ENCODE measurements around the gene SLC25A51.

The SLC25A51 gene

DNA sequence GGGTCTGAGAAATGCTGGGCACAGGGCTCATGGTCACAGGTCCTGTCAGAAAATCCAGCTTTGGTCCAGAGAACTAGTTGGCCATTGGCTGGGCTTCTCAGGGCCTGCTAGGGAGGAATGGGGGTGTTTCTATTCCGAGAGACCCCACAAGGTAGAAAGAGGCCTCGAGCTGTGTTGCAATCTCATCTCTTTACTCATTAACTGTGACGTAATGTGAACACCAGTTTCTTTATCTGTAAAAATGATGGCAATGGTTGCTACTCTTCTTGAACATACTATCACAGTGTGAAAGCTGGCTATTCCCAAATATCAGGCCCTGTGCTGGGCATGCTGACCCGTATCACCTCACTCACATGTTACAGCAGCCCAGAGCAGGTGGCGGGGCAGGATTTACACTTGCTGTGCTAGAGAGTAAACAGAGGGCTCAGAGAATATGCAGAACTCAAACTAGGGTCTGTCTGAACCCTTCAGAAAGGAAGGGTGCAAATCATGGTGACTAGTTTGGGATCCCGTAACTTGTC is 35.7 kb upstream of the SLC25A51 start:
- H3K36me3 ChIP-seq: no peaks in the 10 kb centered on the region
- no peak overlapping the region for H3K27ac ChIP-seq
- TF ChIP-seq, protein P1, sequence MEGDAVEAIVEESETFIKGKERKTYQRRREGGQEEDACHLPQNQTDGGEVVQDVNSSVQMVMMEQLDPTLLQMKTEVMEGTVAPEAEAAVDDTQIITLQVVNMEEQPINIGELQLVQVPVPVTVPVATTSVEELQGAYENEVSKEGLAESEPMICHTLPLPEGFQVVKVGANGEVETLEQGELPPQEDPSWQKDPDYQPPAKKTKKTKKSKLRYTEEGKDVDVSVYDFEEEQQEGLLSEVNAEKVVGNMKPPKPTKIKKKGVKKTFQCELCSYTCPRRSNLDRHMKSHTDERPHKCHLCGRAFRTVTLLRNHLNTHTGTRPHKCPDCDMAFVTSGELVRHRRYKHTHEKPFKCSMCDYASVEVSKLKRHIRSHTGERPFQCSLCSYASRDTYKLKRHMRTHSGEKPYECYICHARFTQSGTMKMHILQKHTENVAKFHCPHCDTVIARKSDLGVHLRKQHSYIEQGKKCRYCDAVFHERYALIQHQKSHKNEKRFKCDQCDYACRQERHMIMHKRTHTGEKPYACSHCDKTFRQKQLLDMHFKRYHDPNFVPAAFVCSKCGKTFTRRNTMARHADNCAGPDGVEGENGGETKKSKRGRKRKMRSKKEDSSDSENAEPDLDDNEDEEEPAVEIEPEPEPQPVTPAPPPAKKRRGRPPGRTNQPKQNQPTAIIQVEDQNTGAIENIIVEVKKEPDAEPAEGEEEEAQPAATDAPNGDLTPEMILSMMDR (IDR thresholded peaks at IDR 0.05): no peak
- no peaks in the 10 kb centered on the region for H3K27me3 ChIP-seq
- no peaks in the 10 kb centered on the region for H3K4me1 ChIP-seq (ENCODE audit: control insufficient read depth in 1 of 2, insufficient read depth in 1 of 2, low read depth in 1 of 2, low read length in 1 of 2)
- H3K9me3 ChIP-seq: no peaks in the 10 kb centered on the region
- no peak overlapping the region for H3K4me3 ChIP-seq (ENCODE audit: low read depth in 1 of 2, low read length in 1 of 2)

DNA sequence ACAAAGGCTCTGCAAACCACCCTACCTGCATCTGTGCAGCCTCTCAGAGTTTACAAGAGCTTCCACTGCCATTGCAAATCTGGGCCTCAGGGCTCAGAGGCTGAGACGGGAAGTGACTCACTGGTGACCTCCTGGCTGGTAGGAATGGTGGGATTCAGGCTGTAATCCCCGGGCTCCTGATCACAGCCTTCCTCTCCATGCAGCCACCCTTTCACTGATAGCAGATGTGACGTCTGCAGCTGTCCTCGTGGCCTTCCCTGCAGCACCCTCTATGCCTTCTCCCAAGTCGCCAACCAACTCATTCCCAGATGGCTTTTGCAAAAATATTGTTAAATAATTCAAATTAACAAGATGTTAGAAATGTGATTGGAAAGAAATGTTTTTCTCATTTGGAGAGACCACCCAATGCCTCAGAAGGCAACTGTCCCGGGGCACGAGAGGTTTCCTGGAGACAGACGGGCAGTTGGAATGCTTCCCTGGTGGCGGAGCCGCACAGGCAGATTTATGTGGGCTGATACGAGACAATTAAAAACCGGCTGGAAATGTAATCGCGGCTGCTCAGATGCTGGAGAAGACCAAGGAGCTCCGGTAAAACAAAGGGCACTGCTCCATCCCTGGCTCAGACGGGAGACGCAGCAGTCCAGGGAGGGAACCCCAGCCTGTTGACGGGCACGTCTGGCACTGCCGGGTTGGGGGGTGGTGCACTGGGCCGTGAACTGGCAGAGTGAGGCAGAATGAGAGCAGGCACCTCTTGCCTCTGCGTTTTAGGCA is 34.4 kb upstream of the SLC25A51 start:
- Histone ChIP-seq H3K4me1 (ENCODE audit: control insufficient read depth in 1 of 2, insufficient read depth in 1 of 2, low read depth in 1 of 2, low read length in 1 of 2) (no peaks in the 10 kb centered on the region), H3K36me3 (no peaks in the 10 kb centered on the region), H3K27ac (no peak overlapping the region), H3K4me3 (ENCODE audit: low read depth in 1 of 2, low read length in 1 of 2) (no peak overlapping the region), H3K27me3 (no peaks in the 10 kb centered on the region), H3K9me3 (no peaks in the 10 kb centered on the region)
- TF ChIP-seq, protein P1 (IDR thresholded peaks at IDR 0.05): no peak

DNA sequence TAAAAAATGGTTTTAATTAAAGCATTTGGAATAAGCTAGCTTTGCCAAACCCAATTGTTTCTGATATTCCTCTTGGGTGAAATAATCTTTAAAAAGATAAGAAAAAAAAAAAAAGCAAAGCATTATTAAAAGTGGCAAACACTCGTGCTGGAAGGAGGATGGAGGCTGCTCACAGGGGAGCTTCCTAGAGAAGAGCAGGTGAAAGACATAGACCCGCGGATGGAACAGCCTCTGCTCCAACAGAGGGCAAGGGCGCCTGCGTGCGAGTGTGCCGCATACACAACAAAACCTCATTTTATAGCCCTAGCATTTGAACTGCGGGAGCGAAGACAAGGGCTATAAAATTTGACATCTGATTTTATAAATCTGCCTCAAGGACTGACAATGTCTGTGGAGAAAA is 33.4 kb upstream of the SLC25A51 start:
- H3K27me3 ChIP-seq: no peaks in the 10 kb centered on the region
- H3K4me3 ChIP-seq (ENCODE audit: low read depth in 1 of 2, low read length in 1 of 2): no peak overlapping the region
- TF ChIP-seq, protein P1 (IDR thresholded peaks at IDR 0.05): no peak
- H3K4me1 ChIP-seq (ENCODE audit: control insufficient read depth in 1 of 2, insufficient read depth in 1 of 2, low read depth in 1 of 2, low read length in 1 of 2): no peaks in the 10 kb centered on the region
- H3K27ac ChIP-seq: no peak overlapping the region
- H3K9me3 ChIP-seq: no peaks in the 10 kb centered on the region
- H3K36me3 ChIP-seq: no peaks in the 10 kb centered on the region

DNA sequence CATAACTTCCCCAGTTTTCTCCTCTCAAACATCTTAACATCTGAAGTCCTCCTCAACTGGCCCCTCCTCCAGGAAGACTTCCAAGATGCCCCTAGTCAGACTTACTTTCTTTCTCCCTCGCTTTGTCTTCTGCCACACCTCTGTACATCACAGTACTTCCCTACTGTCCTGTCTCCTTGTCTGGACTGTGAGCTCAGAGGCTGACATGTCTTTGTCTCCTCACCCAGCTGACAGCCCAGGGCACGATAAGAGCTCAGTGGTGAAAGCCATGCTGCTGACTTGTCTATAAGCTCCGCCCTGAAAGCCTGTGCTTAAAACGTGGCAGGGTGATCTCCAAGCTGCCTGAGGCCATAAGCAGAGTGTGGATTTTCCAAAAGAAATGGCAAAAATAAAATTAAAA is 33.0 kb upstream of the SLC25A51 start:
- Histone ChIP-seq H3K36me3 (no peaks in the 10 kb centered on the region), H3K4me1 (ENCODE audit: control insufficient read depth in 1 of 2, insufficient read depth in 1 of 2, low read depth in 1 of 2, low read length in 1 of 2) (no peaks in the 10 kb centered on the region), H3K27ac (no peak overlapping the region)

DNA sequence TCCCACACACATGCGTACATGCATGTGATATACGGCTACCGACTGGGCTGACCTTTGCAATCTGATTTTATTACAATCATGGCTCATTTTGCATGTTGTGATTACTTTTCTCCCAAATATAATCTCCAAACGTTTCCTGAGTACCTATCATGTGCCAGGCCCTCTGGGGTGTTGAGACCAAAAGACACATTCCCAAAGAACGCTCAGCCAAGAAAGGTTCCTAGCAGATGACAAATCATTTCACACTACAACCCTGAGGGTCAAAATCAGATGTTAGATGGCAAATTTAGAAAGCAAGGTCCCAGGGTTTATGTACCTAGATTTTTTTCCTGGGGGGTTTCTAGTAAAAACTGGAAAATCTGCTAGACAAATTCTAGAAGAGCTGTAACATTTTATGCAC is 32.4 kb upstream of the SLC25A51 start:
- TF ChIP-seq, protein P1 (IDR thresholded peaks at IDR 0.05): no peak
- Histone ChIP-seq H3K27ac (no peak overlapping the region), H3K4me1 (ENCODE audit: control insufficient read depth in 1 of 2, insufficient read depth in 1 of 2, low read depth in 1 of 2, low read length in 1 of 2) (no peaks in the 10 kb centered on the region), H3K9me3 (no peaks in the 10 kb centered on the region), H3K4me3 (ENCODE audit: low read depth in 1 of 2, low read length in 1 of 2) (no peak overlapping the region), H3K27me3 (no peaks in the 10 kb centered on the region), H3K36me3 (no peaks in the 10 kb centered on the region)

More for the DNA sequence above, 33.0 kb upstream of the SLC25A51 start:
- no peaks in the 10 kb centered on the region for H3K9me3 ChIP-seq
- TF ChIP-seq, protein P1 (IDR thresholded peaks at IDR 0.05): no peak
- H3K4me3 ChIP-seq (ENCODE audit: low read depth in 1 of 2, low read length in 1 of 2): no peak overlapping the region
- no peaks in the 10 kb centered on the region for H3K27me3 ChIP-seq
